ENCODE results near the gene NAPEPLD.

The NAPEPLD gene

DNA sequence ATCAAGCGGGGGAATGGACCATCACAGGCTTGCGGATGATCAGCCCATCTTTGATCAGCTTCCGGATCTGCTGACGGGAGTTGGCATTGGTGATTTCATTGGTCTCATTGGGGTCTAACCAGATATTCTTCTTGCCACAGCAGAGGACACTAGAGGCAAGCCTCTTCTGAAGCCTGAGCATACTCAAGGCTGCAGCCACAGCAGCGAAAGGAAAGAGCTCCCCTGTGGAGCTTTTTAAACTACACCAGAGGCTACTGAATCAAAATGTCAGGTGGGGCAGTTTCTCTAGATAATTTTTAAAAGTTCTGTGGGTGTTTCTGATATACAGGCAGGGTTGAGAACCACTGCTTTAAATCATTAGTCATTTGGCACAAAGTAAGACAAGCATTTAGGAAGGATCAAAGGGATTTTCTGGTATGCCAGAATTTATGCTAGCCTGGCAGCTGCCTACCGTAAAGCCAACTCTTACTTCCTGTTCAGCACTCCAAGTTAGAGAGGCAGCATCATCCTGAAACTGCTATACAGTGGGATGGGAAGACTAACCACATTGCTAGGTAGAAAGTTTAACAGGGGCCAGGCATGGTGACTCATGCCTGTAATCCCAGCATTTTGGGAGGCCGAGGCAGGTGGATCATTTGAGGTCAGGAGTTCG is 7.0 kb downstream of the NAPEPLD start:
- H3K4me1 ChIP-seq (ENCODE audit: control insufficient read depth, insufficient read depth, low read length) = peaks cover 5% of the 10 kb centered on the region
- H3K27ac ChIP-seq (ENCODE audit: low read depth, low read length) = no peak overlapping the region
- H3K36me3 ChIP-seq (ENCODE audit: control insufficient read depth, insufficient read depth, low read length) = 0 out of 2 replicates have a peak, but pooled peaks cover 2% of the 10 kb centered on the region
- H3K9me3 ChIP-seq (ENCODE audit: control insufficient read depth, insufficient read depth, low read depth, low read length) = no peaks in the 10 kb centered on the region
- H3K9ac ChIP-seq (ENCODE audit: low read length) = no peak overlapping the region
- no peak overlapping the region for H3K4me3 ChIP-seq (ENCODE audit: low read depth, low read length)
- H3K27me3 ChIP-seq (ENCODE audit: control insufficient read depth, insufficient read depth, low read length) = no peaks in the 10 kb centered on the region

DNA sequence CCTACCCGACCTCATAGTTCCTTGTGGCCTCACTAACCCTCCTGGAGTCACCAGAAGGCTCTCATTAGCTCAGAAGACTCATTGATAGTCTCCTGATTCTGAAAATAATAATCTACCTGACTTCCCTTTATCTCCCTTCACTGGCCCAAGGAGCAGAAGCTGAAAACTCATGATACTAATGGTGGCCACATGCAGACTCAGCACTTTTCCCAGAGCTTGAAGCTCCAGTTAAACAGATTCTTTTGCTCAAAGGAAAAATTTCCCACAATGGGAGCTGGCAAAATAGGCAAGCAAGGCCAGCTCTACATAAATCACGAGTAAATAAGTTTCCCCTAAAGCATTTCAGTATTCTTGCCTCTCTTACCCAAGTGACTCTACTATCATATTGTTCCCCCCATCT is 8.2 kb downstream of the NAPEPLD start:
- Histone ChIP-seq H3K27ac (ENCODE audit: low read depth, low read length) (no peak overlapping the region), H3K4me3 (ENCODE audit: low read depth, low read length) (no peak overlapping the region)

DNA sequence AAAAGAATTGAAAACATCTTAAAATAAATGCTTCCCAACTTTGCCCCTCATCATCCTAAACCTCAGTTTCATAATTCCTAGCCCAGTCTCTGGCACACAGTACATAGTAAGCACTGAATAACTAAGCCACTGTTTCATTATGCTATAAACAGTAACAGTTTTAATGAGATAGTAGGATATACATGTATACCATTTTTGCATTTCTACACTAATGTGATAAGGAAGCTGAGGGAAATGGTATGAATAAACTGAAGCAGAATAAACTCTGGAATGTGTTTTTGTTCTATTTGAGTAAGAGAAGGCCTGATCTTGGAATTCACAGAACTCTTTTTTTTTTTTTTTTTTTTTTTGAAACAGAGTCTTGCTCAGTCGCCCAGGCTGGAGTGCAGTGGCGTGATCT is 8.8 kb downstream of the NAPEPLD start:
- Histone ChIP-seq H3K27me3 (ENCODE audit: control insufficient read depth, insufficient read depth, low read length) (no peaks in the 10 kb centered on the region), H3K9me3 (ENCODE audit: control insufficient read depth, insufficient read depth, low read depth, low read length) (no peaks in the 10 kb centered on the region), H3K4me3 (ENCODE audit: low read depth, low read length) (no peak overlapping the region), H3K9ac (ENCODE audit: low read length) (no peak overlapping the region), H3K4me1 (ENCODE audit: control insufficient read depth, insufficient read depth, low read length) (peaks cover 8% of the 10 kb centered on the region), H3K36me3 (ENCODE audit: control insufficient read depth, insufficient read depth, low read length) (0 out of 2 replicates have a peak, but pooled peaks cover 2% of the 10 kb centered on the region), H3K27ac (ENCODE audit: low read depth, low read length) (no peak overlapping the region)

More for the DNA sequence above, 8.2 kb downstream of the NAPEPLD start:
- no peak overlapping the region for H3K9ac ChIP-seq (ENCODE audit: low read length)
- H3K4me1 ChIP-seq (ENCODE audit: control insufficient read depth, insufficient read depth, low read length) = peaks cover 2% of the 10 kb centered on the region
- H3K9me3 ChIP-seq (ENCODE audit: control insufficient read depth, insufficient read depth, low read depth, low read length) = no peaks in the 10 kb centered on the region
- 0 out of 2 replicates have a peak, but pooled peaks cover 2% of the 10 kb centered on the region for H3K36me3 ChIP-seq (ENCODE audit: control insufficient read depth, insufficient read depth, low read length)
- H3K27me3 ChIP-seq (ENCODE audit: control insufficient read depth, insufficient read depth, low read length) = no peaks in the 10 kb centered on the region

DNA sequence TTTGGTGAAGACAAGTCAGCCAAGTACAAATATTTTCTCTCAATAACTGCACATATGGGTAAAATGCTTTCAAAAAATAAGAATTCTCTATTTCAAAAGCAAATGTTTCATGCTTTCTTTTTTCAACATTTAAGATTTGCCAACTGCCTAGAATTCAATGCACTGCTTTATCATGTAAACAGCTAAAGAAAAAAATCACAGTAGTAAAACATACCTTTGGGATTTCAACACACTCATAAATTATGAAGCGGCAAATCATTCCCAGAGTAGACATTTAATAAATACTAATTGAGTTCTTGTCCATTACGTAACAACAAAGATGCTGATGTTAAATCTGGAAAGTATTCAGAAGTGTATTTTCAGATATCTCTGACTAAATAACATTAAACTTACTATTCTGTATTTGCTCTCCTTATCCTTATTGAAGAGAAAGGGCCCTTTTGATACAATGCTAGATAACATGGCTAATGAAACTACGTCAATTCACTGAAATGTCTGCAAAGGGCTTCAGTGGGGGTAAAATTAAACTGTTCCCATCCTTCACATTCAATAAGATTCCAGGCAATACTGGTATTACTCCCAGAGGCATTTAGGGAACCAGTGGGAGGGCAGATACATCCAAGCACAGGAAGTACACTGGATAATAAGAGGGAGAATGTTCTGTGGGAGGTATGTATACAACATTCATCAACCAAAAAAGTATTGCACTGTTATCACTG is 13.9 kb downstream of the NAPEPLD start:
- Histone ChIP-seq H3K27ac (ENCODE audit: low read depth, low read length) (no peak overlapping the region), H3K27me3 (ENCODE audit: control insufficient read depth, insufficient read depth, low read length) (no peaks in the 10 kb centered on the region), H3K9me3 (ENCODE audit: control insufficient read depth, insufficient read depth, low read depth, low read length) (no peaks in the 10 kb centered on the region), H3K9ac (ENCODE audit: low read length) (no peak overlapping the region), H3K36me3 (ENCODE audit: control insufficient read depth, insufficient read depth, low read length) (no peaks in the 10 kb centered on the region), H3K4me3 (ENCODE audit: low read depth, low read length) (no peak overlapping the region), H3K4me1 (ENCODE audit: control insufficient read depth, insufficient read depth, low read length) (peaks cover 8% of the 10 kb centered on the region)

DNA sequence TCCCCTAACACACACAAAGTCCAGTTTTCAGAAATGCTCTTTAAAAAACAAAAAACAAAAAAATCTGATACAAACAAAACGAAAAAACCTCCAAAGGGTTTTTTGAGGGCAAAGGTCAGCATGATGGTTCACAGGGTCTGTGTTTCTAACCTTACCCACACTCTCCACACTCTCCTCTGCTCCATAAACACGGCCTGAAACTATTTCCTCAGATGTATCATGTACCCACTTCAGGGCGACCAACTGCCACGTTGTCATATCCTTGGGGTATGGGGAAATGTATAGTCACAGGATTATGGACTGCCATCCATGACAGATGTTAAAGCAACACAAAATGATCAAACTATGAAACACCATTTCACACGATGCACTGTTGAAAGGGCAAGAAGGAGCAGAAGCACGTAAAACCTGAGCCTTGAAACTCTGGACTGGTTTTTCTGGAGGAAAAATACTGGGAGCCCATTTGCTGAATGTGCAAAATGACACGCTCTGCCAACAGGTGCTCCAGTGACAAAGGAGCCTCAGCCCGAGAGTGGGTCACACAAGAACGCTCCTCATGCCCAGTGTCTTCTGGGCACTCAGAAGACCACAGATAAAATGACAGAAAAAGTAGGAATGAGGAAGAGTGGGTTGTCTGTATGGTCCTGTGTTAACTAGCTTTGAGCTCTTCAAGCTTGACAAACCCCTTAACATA is 15.8 kb downstream of the NAPEPLD start:
- Histone ChIP-seq H3K4me1 (ENCODE audit: control insufficient read depth, insufficient read depth, low read length) (peaks cover 8% of the 10 kb centered on the region), H3K9me3 (ENCODE audit: control insufficient read depth, insufficient read depth, low read depth, low read length) (no peaks in the 10 kb centered on the region), H3K36me3 (ENCODE audit: control insufficient read depth, insufficient read depth, low read length) (peaks cover 4% of the 10 kb centered on the region; the same call in 1 of the 2 replicates), H3K9ac (ENCODE audit: low read length) (no peak overlapping the region), H3K27ac (ENCODE audit: low read depth, low read length) (no peak overlapping the region), H3K4me3 (ENCODE audit: low read depth, low read length) (no peak overlapping the region), H3K27me3 (ENCODE audit: control insufficient read depth, insufficient read depth, low read length) (no peaks in the 10 kb centered on the region)

DNA sequence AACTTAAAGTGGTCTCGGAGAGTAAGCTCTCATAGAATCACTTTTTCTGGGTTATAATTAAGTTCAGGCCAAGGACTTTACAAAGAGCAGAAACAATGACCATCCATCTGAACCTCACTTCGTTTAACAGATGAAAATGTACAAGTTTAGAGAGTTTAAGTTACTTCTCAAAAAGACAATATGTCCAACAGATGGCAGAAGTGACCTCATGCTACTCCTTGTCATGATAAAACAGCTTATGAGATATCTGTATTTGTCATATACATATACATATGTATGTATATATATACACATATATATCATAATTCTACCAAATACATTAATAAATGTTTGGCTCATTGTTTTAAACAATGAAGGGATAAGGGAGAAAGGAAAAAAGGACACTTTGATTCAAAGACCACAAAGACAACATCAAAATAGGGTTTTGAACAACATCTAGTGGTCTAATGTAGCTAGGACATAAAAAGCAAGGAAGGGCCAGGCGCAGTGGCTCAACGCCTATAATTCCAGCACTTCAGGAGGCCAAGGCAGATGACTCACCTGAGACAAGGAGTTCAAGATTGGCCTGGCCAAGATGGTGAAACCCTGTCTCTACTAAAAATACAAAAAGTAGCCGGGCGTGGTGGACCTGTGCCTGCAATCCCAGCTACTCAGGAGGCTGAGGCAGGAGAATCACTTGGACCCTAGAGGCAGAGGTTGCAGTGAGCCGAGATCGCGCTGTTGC is 17.8 kb downstream of the NAPEPLD start:
- Histone ChIP-seq H3K27me3 (ENCODE audit: control insufficient read depth, insufficient read depth, low read length) (no peaks in the 10 kb centered on the region), H3K9ac (ENCODE audit: low read length) (no peak overlapping the region), H3K9me3 (ENCODE audit: control insufficient read depth, insufficient read depth, low read depth, low read length) (no peaks in the 10 kb centered on the region), H3K4me3 (ENCODE audit: low read depth, low read length) (no peak overlapping the region), H3K27ac (ENCODE audit: low read depth, low read length) (no peak overlapping the region), H3K36me3 (ENCODE audit: control insufficient read depth, insufficient read depth, low read length) (peaks cover 13% of the 10 kb centered on the region), H3K4me1 (ENCODE audit: control insufficient read depth, insufficient read depth, low read length) (peaks cover 8% of the 10 kb centered on the region)

DNA sequence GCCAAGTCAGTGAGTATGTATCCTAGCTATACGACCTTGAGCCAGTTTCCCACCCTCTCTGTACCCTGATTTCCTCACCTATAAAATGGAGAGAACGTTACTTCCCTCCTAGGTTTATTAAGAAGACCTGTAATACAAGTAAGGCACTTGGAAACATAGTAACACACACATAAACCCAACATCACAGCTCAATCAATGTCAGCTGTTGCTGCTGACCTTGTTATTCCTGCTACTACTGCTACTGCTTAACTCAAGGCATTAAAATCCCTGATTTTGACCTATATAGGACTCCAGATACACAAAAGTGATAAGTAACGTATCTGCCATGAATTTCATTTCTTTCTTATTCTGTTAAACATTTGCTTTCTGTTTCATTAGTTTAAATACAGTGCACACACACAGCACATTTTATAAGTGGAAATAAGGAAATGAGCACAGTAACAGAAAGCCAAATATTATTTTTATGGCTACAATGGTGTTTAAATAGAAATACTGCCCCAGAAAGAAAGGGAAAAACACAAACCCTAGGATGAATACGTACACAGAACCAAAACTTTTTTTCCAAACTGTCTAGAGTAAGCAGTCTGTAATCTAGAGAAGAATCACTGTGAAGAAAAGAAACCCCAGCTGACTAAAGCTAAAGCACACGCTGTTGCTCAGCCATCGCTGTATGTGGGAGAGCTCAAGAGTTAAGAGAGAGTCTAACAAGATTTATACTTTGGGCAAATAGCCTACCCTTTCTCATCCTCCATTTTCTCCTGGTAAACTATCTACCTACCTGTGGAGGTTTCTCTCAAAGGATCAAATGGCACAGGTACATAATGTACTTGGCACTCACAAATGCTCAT is 19.0 kb downstream of the NAPEPLD start:
- Histone ChIP-seq H3K9ac (ENCODE audit: low read length) (no peak overlapping the region), H3K4me3 (ENCODE audit: low read depth, low read length) (no peak overlapping the region), H3K36me3 (ENCODE audit: control insufficient read depth, insufficient read depth, low read length) (peaks cover 15% of the 10 kb centered on the region), H3K4me1 (ENCODE audit: control insufficient read depth, insufficient read depth, low read length) (no peaks in the 10 kb centered on the region), H3K27me3 (ENCODE audit: control insufficient read depth, insufficient read depth, low read length) (no peaks in the 10 kb centered on the region), H3K27ac (ENCODE audit: low read depth, low read length) (no peak overlapping the region), H3K9me3 (ENCODE audit: control insufficient read depth, insufficient read depth, low read depth, low read length) (no peaks in the 10 kb centered on the region)

DNA sequence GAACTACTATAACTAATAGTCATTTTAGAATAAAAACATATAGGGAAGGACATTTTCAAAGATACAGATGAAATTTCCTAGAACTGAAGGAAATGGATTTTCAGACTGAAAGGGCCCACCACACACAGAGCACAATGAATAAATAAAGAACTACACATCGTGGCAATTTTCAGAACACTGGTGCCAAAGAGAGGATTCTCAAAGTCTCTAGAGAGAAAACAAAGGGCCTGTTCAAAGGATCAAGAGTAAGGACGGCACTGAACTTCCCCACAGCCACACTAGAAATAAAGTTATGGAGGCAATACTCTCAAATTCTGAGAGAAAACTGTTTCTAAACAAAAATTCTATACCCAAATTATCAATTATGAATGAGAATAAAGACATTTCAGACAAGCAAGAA is 21.9 kb downstream of the NAPEPLD start:
- Histone ChIP-seq H3K4me3 (ENCODE audit: low read depth, low read length) (no peak overlapping the region), H3K9ac (ENCODE audit: low read length) (no peak overlapping the region), H3K4me1 (ENCODE audit: control insufficient read depth, insufficient read depth, low read length) (no peaks in the 10 kb centered on the region), H3K27ac (ENCODE audit: low read depth, low read length) (no peak overlapping the region), H3K36me3 (ENCODE audit: control insufficient read depth, insufficient read depth, low read length) (peaks cover 18% of the 10 kb centered on the region), H3K9me3 (ENCODE audit: control insufficient read depth, insufficient read depth, low read depth, low read length) (no peaks in the 10 kb centered on the region), H3K27me3 (ENCODE audit: control insufficient read depth, insufficient read depth, low read length) (no peaks in the 10 kb centered on the region)

DNA sequence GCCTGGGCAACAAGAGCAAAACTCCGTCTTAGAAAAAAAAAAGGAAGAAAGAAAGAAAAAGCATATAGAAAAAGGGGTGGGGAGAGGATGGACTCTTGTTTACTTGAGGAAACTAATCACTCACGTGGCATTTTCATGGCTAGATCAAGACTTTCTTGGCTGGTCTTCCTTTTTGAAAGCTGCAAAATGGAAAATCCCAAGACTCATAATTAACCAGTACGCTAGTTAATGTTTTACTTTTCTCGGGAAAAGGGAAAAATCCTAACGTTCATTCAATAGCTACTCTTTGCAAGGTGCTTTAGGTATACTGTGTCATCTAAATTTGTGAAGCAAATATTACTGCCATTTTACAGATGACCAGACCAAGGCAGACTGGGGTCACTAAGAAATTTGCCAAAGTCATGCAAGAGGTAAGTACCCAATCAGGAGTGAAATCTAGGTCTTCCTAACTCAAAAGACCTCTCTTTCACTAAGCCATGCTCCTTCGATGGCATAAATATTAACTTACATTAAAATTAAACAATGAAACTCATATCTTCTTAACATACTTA is 24.4 kb downstream of the NAPEPLD start:
- H3K4me1 ChIP-seq (ENCODE audit: control insufficient read depth, insufficient read depth, low read length) = no peaks in the 10 kb centered on the region
- H3K27ac ChIP-seq (ENCODE audit: low read depth, low read length) = no peak overlapping the region
- H3K9ac ChIP-seq (ENCODE audit: low read length) = no peak overlapping the region
- no peak overlapping the region for H3K4me3 ChIP-seq (ENCODE audit: low read depth, low read length)
- peaks cover 32% of the 10 kb centered on the region for H3K36me3 ChIP-seq (ENCODE audit: control insufficient read depth, insufficient read depth, low read length)
- H3K27me3 ChIP-seq (ENCODE audit: control insufficient read depth, insufficient read depth, low read length) = no peaks in the 10 kb centered on the region
- H3K9me3 ChIP-seq (ENCODE audit: control insufficient read depth, insufficient read depth, low read depth, low read length) = no peaks in the 10 kb centered on the region

DNA sequence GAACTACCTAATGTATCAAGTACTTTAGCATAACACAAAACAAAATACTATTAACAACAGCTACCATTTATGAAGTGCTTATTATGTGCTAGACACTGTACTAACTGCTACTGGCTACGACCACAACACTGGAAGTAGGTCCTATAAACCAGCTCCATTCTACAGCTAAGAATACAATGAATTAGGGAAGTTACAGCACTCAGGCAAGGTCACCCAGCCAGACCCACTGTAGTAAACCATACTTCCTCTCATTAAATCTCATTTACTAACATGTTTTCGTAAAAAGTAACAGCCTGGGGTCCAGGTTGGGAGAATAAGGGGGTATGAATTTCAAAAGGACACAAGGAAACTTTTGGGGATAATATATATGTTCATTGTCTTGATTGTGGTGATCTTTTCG is 25.4 kb downstream of the NAPEPLD start:
- Histone ChIP-seq H3K9me3 (ENCODE audit: control insufficient read depth, insufficient read depth, low read depth, low read length) (no peaks in the 10 kb centered on the region), H3K27ac (ENCODE audit: low read depth, low read length) (no peak overlapping the region), H3K4me3 (ENCODE audit: low read depth, low read length) (no peak overlapping the region), H3K36me3 (ENCODE audit: control insufficient read depth, insufficient read depth, low read length) (peaks cover 35% of the 10 kb centered on the region), H3K4me1 (ENCODE audit: control insufficient read depth, insufficient read depth, low read length) (no peaks in the 10 kb centered on the region), H3K27me3 (ENCODE audit: control insufficient read depth, insufficient read depth, low read length) (no peaks in the 10 kb centered on the region), H3K9ac (ENCODE audit: low read length) (no peak overlapping the region)
